HG02852 (cell line): Measurements from ENCODE around the gene FBXL14.

Experiments used
- ATAC-seq: cut with Tn5 transposase; IDR thresholded peaks from one replicate; pipeline ENCODE4 v1.9.1; 2021; ENCODE audit warnings: mild to moderate bottlenecking, moderate library complexity; ENCODE audit not compliant: unreplicated experiment

FBXL14 gene, protein sequence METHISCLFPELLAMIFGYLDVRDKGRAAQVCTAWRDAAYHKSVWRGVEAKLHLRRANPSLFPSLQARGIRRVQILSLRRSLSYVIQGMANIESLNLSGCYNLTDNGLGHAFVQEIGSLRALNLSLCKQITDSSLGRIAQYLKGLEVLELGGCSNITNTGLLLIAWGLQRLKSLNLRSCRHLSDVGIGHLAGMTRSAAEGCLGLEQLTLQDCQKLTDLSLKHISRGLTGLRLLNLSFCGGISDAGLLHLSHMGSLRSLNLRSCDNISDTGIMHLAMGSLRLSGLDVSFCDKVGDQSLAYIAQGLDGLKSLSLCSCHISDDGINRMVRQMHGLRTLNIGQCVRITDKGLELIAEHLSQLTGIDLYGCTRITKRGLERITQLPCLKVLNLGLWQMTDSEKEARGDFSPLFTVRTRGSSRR

DNA sequence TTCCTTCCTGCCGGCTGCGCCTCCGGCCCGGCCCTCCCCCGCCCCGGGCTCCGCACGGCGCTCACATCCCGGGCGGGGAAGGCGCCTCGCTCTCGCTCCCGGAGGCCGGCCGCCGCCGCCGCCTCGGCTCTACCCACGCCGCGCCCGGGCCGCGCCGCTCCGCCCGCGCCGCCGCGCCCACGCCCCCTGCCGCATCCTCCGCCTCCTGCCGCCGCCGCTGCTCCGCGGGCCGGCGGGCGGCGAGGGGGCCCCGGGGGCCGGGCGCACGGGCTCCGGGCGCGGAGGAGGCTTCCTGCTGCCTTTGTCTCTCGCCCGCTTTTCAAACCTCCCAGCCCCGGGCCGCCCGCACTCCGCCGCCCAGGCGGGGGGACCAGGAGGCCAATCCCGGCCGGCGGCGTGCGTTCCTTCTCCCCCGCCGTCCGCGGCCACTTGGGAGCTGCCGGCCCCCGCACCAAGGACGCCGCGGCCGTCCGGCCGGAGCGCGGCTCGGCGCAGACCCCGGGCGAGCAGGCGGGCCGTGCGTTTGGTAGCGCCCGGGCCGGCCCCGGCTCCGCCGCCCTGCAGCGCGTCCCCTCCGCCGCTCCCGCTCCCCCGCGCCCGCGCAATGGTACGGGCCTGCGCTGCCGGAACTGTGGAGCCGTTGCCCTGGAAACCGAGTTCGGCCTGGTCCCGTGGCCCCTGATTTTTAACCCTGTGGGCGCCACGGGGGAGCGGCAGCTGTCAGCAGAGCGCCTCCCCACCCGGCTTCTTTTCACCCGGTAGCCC is at the start of gene FBXL14:
FBXL14 (minus strand) TSS at position 321 of the 765 bp plus-strand sequence. CDS start 515 bp downstream, outside the sequence.
- peak; percentile 54 for ATAC-seq

- no peak for ATAC-seq
Observed at GRCh38 chr12:1643905-1644533, 49.6 kb upstream of the FBXL14 start.

- no peak for ATAC-seq
Observed at GRCh38 chr12:1643043-1643442, 48.7 kb upstream of the FBXL14 start.

- ATAC-seq, result no peak
Observed at GRCh38 chr12:1642513-1642912, 48.1 kb upstream of the FBXL14 start.

DNA sequence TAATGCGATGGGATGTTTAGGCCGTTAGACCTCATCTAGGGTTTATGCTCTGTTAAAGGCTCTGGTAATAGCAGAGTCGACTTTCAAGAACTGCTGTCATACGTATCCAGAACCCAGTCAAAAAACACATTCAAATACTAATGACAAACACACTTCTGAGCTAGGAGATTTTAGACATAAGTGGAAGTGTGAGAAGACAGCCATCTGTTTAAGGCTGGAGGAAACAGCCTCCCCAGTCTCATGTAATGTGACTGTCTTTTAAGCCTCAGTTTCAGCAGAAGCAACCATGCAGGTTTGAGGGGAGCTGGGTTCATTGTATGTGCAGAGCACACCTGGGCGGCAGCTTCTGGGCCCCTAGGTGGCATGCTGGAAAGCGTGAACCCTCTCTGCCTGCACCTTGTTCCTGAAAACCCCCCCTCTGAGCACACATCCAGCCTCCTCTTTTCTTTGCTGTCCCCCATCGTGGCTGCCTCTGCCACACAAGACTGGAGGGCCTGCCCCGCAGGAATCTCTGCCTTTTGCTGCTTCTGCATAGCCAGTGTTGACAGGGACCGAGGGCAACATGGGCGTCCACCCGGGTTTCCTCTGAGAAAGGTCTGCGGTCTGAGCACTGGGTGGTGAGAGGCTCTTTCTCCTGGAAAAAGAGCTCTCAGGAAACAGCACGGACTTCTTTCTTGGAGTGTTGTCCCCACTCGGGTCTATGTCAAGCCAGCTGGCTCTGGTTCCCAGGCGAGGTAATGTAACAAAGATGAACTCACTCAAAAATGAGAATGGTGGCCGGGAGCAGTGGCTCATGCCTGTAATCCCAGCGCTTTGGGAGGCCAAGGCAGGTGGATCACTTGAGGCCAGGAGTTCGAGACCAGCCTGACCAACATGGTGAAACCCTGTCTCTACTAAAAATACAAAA is 46.2 kb upstream of the FBXL14 start:
- ATAC-seq, result no peak

GRCh38 chr12:1639538-1639937 is 45.2 kb upstream of the FBXL14 start:
- ATAC-seq, result no peak

DNA sequence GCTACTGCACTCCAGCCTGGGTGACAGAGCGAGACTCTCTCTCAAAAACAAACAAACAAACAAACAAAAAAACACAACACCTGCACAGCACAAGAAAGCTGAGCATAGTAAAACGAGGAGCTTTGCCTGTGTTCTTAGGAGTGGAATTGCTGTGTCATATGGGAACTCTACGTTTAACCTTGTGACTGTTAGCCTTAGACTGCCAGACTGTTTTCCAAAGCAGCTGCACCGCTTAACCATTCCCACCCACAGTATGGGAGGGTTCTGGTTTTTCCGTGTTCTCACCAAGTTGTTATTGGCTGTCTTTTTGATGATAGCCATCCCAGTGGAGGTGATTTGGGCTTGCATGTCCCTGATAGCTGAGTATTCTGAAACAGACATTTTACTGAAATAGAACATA is 43.8 kb upstream of the FBXL14 start:
- no peak for ATAC-seq

DNA sequence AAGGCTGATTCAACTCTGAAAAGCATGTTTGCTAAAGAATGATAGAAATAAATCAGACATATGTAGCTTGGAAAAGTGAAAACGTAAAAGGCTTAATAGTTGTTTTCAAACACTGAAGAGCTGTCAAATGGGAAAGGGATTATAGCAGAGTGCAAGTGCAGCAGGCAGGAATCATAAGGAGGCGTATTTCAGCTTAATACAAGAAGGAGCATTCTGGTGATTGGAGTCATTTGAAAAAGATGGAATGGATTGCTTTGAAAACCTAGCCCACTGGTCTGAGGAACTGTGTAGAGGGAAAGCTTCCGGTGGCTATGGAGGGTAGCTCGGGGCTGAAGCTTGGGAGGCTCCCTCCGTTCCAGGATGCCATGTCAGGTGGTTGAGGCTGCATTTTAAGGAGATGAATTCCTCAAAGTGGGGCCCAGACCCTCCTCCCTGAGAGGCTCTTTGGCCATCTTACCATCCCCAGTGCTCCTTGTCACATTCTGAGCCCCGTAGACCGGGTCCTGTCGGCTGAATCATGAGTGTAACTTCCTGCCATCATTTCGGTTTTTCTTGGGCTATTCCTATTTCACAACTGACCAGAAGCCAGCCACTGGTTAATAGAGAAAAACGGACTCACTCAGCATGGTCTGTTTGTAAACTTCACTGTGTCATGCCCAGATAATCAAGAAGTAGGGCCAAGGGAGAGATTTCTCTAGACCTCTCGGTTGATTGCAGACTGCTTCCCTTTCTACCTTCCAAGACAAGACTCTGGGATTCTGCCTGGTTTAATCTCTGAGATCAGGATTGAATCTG is 41.1 kb upstream of the FBXL14 start:
- ATAC-seq, result no peak

GRCh38 chr12:1634590-1635191 is 40.3 kb upstream of the FBXL14 start:
- no peak for ATAC-seq

DNA sequence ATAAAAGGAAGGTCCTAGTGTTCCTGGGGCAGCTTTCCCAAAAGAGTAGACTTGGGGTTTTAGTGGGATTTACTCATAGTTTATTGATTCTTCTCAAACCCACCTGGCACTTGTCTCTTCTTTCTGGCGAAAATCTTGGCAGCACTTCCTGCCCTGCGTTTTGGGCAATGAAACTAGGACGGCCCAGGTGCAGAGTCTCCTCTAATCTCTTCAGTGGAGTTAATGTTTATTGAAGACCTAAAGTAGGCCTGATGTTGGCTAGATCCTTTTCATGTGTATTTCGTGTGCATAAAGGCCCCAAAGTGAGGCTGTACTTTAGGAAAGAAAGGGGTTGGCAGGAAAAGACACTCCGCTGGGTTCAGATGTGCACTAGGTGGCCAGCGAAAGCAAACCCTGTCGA is 39.8 kb upstream of the FBXL14 start:
- no peak for ATAC-seq

- no peak for ATAC-seq
Observed at GRCh38 chr12:1633459-1633858, 39.1 kb upstream of the FBXL14 start.

DNA sequence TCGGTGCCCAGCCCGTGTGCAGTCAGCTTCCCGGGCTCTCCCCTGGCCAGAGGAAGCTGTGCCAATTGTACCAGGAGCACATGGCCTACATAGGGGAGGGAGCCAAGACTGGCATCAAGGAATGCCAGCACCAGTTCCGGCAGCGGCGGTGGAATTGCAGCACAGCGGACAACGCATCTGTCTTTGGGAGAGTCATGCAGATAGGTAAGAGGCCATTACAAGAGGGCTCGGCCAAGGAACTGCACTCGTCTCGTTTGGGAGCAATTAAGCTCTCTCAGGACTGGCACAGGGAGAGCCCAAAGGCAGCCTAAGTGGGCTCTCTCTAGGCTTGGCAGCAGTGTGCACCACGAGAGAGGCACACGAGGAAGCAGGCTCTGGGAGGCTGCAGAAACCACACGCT is 38.3 kb upstream of the FBXL14 start:
- ATAC-seq, result no peak

- ATAC-seq, result no peak
Observed at GRCh38 chr12:1630827-1631591, 36.6 kb upstream of the FBXL14 start.

DNA sequence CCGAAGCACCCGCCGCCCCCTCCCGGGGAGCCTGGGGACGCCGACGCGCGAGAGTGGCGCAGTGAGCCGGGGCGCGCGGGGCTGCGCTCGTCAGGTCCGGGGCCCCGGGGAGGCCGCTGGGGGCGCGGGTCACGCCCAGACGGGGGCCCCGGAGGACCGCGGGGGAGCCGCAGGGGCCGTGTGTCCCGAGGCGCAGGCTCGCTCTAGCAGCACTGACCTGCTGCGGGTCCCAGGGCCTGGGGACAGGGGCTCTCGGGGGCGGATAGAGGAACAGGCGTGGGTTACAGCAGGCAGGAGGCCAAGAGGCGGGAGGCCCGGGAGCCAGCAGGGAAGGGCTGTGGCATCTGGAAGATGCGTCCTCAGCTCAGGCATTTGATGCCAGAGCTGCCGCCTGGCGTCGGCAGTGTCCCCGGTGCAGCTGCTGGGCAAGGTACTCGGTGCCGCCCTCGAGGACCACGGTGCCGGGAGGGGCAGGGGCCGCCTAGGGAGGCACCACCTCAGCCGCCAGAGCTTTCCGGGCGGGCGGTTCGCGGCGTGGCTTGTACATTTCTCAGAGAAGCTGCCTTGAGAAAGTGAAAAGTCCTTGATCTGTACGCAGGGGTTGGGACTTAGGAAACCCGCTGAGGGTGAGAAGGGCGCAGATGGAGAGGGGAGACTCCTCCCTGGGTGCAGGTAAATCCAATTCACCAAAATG is 35.9 kb upstream of the FBXL14 start:
- ATAC-seq, result no peak

GRCh38 chr12:1629338-1630132 is 35.2 kb upstream of the FBXL14 start:
- ATAC-seq, result no peak

- no peak for ATAC-seq
Observed at GRCh38 chr12:1628666-1629337, 34.4 kb upstream of the FBXL14 start, which contains the start of gene WNT5B. Gene WNT5B (plus strand): TSS chr12:1629231. CDS start chr12:1631355, 2,124 bp downstream.

DNA sequence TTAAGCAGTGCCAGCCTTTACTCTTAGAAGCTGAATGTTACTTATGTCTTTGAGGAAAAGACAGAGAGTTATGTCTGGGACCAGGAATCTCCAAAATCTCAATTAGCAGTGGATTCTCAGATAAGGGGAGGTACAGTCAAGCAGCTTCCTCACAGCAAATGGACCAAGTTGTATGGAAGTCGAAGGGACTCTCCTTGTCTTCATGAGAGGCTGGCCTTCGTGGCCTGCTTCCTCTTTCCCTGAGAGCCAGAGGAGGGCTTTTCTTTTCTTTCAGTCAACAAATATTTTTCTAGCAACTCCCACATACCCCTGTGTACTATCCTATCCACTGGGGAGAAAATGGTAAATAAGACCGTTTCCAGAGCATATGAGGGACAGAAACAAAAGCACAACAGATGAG is 28.0 kb upstream of the FBXL14 start:
- no peak for ATAC-seq
